GM08714 (cell line): ENCODE results near the gene CLEC18C.
"Not testable (repeated sequence)": the region's sequence is repeated elsewhere in the genome, so short reads cannot be mapped to it uniquely, and the experiment has no call there.

Experiments used
- H3K4me3 ChIP-seq: fragments of 200-500 bp; sonication (Bioruptor generic); 2 replicates; pipeline ENCODE4 v1.5.1; 2014; ENCODE audit warnings: mild to moderate bottlenecking, low read length, inconsistent platforms
- ZNF274 ChIP-seq: IDR thresholded peaks from 2 replicates; pipeline ENCODE4 v1.6.1; 2012; ENCODE audit warnings: mild to moderate bottlenecking, low read depth, low read length

The CLEC18C gene

DNA sequence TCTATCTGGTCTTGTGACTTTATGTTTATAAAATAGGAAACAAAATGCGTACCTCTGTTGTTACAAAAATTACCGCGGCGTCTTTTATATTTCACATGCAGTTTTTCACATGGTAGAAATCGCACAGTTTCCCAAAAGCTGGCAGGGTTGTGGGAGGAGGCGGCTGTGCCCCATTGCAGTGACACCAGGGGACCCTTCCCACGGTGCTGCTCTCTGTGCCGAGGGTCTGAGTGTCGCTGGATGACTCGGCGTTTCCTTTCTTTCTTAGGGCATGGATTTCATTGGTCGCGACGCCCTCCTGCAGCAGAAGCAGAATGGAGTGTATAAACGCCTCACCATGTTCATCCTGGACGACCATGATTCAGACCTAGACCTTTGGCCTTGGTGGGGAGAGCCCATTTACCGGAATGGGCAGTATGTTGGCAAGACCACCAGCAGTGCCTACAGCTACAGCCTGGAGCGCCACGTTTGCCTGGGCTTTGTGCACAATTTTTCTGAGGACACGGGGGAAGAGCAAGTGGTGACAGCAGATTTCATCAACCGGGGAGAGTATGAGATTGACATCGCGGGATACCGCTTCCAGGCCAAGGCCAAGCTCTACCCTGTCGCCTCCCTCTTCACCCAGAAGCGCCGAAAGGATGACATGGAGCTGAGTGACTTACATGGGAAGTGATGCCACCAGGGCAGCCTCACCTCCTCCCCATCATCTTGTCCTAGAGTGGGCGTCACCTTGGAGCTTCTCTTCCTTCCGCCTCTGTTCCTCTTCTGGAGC, 17.2 kb upstream of the CLEC18C start:
- no peak for TF ChIP-seq ZNF274
- no peak overlapping the region for H3K4me3 ChIP-seq

DNA sequence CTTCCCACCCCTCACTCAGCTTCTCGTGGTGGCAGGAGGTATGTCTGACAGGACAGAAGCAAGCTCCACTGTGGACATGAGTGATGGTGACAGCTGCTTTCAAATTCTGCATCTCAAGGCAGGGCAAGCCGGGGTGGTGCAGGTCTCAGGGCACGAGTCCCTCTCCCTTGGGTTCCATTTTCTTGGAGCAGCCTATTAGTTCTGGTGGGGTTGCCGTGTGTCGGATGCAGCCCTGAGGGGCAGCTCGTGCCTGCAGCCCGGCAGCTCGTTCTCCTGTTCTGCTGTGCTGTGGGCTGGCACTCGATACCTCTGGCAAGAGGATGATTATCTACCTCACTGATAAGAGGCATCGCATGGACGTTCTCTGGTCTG, 16.5 kb upstream of the CLEC18C start:
- TF ChIP-seq ZNF274: no peak
- H3K4me3 ChIP-seq: no peak overlapping the region

- H3K4me3 ChIP-seq: no peak overlapping the region
- TF ChIP-seq ZNF274: no peak
Measured at GRCh38 chr16:70157477-70158260, 15.9 kb upstream of the CLEC18C start.

GRCh38 chr16:70158261-70158939, 15.2 kb upstream of the CLEC18C start:
- no peak overlapping the region for H3K4me3 ChIP-seq
- TF ChIP-seq ZNF274: no peak

DNA sequence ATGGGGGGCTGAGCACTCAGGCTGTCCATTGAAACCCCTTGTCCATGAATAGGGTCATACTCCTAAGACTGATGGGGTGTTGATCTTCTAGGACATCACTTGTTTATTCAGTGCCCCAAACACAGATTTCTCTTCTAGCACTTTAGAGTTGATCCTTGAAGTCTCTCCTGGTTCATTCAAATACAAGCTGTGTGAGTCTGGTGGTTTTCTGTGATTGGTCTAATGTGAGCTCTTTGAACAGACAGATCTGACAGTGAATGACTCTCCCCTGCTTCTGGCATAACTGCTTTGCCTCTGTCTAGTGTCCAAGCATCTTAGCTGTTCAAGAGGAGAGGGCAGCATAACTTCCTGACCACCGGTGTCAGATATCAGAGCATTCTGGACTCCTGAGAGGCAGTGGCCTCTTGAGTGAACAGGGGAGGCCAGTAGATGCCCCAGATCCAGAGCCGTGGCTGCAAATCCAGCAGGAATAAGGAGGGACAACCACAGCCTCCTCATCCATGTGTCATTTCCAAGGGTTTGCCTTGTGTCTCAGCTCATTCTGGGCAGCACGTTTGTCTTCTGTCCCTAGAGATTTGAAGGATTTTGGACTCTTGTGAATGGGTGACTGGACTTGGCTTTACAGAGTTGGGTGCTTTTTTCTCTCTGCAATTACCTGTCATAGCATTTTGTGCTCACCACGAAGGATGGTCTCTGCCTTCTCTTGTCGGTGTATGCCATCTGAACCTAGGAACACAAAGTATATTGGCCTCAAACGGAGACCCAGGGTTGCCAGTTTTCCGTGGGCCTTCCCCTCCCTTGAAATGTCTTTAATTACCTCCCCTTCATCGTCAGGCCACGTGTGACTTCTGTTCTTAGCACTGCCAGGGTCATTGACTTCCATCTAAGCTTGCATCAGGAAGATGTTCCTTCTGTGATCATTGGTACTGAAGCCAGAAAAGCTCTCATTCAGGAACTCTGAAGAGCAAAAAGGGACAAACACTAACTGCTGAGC, 13.9 kb upstream of the CLEC18C start:
- H3K4me3 ChIP-seq: no peak overlapping the region

DNA sequence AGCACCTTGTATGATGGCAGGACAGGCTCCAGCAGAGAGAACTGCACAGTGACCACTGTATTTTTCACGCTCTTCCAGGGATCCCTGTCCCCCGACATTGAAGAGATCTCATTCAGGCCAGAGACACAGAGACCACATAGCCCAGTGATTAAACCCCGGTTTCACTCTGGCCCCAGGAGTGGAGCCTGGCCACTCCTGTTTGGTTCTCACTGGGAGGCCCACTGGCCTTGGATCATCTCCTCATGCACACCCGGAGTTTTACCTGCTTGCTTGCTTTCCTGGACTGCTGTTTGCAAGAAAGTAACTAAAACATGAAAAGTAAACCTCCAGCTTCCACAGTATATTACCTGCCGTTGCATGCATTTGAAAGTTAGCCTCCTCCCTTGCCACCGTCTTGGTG, 13.2 kb upstream of the CLEC18C start:
- TF ChIP-seq ZNF274: no peak
- H3K4me3 ChIP-seq: no peak overlapping the region

More for the DNA sequence above, 13.9 kb upstream of the CLEC18C start:
- no peak for TF ChIP-seq ZNF274

DNA sequence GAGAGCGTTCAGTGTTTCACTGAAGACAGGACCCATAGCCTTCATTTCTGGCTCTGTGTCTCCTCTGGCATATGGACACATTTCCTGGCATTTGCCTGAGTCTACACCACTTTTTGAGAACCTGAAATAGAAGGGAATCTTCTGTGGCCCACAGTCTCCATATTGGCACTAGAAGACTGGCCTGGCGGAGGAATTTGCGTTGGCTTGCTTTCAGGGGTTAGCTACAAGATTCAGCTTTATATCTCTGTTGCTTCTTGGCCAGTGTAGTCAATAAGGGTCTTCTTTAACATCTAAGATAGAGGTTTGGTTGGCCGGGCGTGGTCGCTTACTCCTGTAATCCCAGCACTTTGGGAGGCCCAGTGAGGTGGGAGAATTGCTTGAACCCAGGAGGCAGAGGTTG, 12.8 kb upstream of the CLEC18C start:
- H3K4me3 ChIP-seq: no peak overlapping the region
- TF ChIP-seq ZNF274: no peak

DNA sequence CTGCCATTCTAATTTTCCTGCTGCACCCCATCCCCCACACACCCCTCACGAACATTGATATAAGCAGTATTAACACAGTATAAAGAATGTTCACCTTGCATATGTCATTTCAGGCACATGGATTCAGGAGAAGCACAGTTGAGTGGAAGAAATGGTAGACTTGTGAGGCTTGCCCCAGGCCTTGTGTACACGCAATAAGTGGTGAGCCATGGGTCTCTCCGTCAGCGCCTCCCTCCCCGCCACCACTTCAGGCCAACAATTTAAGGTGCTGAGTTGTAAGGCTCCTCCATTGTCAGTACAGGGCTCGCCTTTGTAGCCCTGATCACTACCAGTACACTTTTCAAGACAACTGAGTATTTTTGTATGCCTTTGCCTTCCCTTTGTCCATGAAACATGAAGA, 12.2 kb upstream of the CLEC18C start:
- H3K4me3 ChIP-seq: no peak overlapping the region
- no peak for TF ChIP-seq ZNF274

DNA sequence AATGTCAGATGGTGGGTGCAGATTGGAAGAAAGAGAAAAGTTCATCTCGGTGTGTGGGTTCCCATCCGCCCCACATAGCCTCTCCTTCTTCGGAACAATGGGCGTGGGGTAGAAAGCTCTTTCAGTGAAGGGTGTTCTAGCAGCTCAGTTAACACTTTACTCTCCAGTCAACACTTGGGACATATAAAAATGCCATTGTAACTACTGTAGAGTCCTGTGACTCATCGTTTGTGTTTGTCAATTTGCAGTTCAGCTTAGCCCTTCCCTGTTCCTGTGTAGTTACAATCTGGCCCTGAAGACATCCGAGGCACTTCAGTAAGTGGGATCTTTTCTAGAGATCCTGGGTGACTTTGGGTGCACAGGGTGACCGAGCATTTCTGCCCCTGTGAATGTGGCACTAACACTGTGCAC, 11.5 kb upstream of the CLEC18C start:
- no peak overlapping the region for H3K4me3 ChIP-seq

GRCh38 chr16:70163596-70163995, 10.0 kb upstream of the CLEC18C start:
- no peak overlapping the region for H3K4me3 ChIP-seq
- no peak for TF ChIP-seq ZNF274

More for the DNA sequence above, 11.5 kb upstream of the CLEC18C start:
- TF ChIP-seq ZNF274: no peak

GRCh38 chr16:70166688-70167087, 6.9 kb upstream of the CLEC18C start:
- H3K4me3 ChIP-seq: not testable (repeated sequence)

DNA sequence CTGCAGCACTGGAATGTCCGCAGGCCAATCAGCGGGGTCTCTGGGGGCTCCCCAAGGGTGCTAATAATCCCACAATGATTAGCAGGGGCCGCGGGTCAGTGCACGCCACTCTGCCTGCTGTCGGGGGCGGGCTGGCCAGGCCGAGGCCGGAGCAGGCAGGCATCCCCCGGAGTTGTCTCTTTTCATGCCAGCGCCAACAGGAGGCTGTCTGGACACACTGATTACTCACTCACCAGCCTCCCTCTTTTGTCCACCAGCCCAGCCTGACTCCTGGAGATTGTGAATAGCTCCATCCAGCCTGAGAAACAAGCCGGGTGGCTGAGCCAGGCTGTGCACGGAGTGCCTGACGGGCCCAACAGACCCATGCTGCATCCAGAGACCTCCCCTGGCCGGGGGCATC, 329 bp downstream of the CLEC18C start:
- H3K4me3 ChIP-seq: not testable (repeated sequence)

- H3K4me3 ChIP-seq: not testable (repeated sequence)
Measured at GRCh38 chr16:70174387-70174932, 873 bp downstream of the CLEC18C start.

DNA sequence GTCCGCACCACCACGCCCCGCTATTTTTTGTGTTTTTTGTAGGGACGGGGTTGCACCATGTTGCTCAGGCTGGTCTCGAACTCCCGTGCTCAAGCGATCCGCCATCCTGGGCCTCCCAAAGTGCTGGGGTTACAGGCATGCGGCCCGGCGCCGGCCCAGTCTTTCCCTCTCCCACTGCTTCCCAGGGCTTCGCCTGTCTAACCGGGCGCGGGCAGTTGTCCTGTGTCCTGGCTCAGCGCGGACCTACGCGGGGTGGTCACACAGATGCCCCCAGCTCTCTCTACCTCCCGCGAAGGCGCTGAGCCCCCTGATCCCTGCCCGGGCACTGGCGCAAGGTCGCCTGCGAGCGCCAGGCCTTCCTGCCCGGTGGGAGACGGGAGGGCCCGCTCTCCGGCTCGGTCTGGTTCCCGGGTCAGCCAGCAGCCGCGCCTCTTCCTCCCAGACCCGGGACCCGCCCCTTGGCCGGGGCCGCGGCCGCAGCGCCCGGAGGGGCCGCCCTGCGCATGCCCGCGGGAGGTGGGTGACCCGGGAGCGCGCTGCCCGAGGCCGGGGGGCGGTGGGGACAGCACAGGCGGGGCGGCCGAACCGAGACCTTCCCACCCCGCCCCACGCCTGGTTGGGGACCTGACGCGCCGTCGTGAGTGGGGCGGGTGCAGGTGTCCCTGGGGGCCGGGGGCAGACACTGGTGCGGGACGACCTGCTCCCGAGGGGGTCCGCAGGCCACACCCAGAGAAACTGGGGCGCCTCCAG, 14.4 kb downstream of the CLEC18C start:
- not testable (repeated sequence) for H3K4me3 ChIP-seq

- not testable (repeated sequence) for H3K4me3 ChIP-seq
Measured at GRCh38 chr16:70188608-70188915, 15.0 kb downstream of the CLEC18C start.

- H3K4me3 ChIP-seq: not testable (repeated sequence)
Measured at GRCh38 chr16:70190574-70190973, 17.0 kb downstream of the CLEC18C start.

GRCh38 chr16:70196683-70197300, 23.2 kb downstream of the CLEC18C start:
- not testable (repeated sequence) for H3K4me3 ChIP-seq

DNA sequence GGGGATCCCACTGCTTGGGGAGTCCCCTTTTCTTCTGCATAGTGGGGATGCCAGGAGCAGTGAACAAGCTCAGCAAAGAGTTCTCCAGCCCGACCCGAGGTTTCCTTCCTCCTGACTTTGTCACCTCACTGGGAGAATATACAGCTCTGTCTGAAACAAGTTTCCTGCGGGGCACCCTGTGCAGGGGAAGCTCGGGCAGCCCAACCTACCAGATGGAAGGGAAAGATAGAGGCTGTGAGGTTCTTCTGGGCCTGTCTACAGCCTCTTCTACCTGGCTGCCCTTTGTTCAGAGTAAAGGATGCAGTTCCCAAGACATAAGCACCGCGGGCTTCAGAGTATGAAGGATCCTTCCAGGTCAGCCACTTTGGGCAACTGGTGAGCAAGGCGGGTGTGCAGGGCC, 24.0 kb downstream of the CLEC18C start:
- H3K4me3 ChIP-seq: not testable (repeated sequence)
